Activated CD8-positive, alpha-beta memory T cell treated with anti-CD3 and anti-CD28 coated beads, Interleukin-2, amount 50 U/mL, for 24 hours (primary cell): ENCODE measurements around the gene CASTOR2.
"Not testable (repeated sequence)": the region's sequence is repeated elsewhere in the genome, so short reads cannot be mapped to it uniquely, and the experiment has no call there.

ENCODE experiments used
- DNase-seq: peaks from one replicate; pipeline ENCODE4 v3.0.0-alpha.2; 2020; ENCODE audit errors: extremely low read depth

Gene CASTOR2

DNA sequence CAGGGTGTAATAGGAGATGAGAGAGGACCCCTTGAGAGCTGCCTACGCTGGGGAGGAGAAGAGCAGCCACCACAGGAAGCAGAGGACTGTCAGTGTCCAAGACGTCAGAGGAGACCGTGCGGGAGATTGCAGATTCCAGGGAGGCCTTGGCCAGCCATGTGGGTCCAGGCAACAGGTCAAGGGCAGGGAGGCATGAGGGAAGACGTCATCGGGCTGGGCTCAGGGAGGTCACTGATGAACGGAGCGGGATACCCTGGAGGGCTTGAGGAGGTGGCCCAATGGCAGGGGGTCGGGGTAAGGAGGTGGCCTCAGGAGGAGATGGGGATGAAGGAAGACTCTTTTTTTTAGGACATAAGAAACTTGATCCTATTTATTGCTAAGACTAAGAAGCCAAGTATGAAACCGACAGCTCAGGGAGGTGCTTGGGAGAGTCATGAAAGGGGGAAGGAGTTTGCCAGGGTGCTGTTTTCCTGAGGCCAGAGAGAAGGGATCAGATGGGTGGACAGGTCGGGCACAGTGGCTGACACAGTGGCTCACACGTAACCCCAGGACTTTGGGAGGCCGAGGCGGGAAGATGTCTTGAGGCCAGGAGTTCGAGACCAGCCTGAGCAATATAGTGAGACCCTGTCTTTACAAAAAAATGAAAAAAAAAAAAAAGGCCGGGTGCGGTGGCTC is 30.5 kb downstream of the CASTOR2 start:
- DNase-seq = not testable (repeated sequence)

DNA sequence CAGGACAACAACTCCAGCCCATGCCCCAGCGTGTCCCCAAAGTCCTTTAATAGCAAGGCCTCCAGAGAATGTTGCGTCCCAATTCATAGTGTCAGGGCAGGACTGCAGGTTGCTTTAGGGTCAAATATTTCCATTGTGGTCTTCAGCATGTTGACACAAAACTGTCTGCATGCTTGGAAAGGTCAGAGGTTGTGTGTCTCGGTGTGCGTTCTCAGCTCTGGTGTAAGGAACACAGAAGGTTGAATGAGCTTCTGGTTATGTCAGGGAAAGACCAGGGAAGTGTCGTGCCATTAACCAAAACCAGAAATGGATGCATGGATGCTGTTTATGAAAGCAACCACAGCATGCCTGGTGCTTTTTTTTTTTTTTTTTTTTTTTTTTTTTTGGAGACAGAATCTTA is 31.9 kb downstream of the CASTOR2 start:
- DNase-seq = not testable (repeated sequence)

DNA sequence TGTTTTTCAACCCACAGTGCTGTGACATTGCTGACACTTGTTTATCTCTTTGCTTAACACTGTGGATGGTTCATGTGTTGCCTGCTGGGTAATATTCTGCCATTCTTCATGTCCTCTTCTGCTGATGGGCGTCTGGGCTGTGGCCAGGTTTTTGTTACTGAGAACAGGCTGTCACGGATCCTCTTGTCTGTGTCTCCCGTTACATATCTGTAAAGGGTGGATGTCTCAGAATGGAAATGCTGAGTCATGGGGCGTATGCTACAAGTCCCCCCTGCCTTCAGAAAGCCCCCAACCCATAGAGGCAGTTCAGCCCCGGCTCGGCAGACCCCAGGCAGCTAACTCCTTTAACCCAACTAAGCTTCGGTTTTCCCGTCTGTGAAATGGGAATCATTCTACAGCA is 33.3 kb downstream of the CASTOR2 start:
- DNase-seq = not testable (repeated sequence)

DNA sequence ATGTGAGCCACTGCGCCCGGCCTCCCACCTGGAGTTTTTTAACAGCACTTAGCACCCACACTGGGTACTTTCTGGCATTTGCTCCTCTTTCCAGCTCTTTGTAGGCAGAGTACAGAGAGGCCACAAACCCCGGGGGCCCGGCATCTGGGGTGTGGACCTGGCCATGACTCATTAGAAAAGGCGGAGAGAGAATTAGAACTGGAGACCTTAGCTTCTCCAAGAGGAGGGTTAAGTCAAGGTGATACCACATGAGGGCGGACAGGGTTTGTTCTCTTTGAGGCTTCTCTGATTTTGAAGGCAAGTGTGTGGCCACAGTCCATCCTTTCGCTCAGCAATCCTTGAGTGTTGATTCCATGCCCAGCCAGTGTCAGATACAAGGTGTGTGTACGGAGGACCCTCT is 36.9 kb downstream of the CASTOR2 start:
- not testable (repeated sequence) for DNase-seq

DNA sequence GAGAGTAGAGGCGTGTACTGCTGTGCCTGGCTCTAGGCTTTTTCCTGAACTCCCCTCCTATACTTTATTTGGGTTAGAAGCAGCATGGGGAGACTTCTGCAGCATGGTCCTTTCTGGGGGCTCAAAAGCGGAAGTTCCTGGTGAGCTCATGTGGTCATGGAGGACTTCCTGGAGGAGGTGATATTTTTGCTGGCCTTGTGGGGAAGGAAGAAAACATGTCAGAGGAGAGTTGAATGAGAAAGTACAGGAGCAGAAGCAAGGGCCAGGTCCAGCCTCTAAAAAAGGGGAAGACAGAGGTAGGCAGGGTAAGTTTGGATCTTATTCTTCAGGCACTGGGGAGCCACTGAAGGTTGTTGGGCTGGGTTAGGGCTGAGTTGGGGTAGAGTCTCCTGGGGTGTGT is 45.5 kb downstream of the CASTOR2 start:
- no peak for DNase-seq

DNA sequence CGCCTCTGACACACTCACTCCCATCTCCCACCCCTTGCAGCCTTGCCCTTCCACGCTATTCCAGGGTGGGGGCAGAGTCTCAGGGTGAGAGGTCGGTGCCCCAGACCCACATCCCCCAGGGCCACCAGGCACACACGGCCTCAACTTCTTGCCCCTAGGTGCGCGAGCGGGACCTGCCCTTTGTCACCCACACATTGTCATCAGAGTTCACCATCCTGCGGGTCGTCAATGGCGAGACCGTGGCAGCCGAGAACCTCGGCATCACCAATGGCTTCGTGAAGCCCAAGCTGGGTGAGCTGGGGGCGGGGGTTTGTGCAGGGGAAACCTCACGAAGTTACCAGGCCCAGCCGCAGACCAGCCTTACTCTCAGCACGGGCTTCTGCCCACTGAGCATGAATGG is 53.3 kb downstream of the CASTOR2 start:
- no peak for DNase-seq

DNA sequence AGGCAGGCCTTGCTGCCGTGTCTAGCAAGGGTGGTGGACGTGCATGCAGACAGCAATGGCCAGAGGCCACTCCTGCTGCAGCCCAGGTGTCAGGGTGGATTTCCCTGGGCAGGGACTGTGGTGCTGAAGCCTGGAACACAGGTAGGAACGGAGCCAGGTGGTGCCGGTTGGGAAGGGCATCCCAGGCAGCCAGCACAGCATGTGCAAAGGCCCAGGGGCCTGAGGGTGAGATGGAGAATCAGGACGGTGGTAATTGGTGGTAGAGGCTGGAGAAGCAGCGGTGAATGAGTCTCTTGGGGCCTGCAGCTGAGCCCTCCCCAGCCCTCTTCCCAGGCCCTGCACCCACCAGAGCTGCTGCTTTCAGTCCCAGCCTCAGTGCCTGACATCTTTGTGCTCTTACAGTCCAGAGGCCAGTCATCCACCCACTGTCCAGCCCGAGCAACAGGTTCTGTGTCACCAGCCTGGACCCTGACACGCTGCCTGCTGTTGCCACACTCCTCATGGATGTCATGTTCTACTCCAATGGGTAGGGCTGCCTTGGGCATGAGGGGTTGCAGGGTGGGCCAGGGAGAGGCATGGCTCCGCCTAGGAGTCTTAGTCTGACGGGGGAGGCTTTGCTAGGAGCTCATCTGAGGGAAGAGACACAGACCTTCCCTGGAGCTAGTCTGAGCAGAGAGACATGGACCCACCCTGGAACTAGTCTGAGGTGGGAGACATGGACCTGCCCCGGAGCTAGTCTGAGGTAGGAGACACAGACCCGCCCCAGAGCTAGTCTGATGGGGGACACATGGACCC is 54.3 kb downstream of the CASTOR2 start:
- DNase-seq = no peak

DNA sequence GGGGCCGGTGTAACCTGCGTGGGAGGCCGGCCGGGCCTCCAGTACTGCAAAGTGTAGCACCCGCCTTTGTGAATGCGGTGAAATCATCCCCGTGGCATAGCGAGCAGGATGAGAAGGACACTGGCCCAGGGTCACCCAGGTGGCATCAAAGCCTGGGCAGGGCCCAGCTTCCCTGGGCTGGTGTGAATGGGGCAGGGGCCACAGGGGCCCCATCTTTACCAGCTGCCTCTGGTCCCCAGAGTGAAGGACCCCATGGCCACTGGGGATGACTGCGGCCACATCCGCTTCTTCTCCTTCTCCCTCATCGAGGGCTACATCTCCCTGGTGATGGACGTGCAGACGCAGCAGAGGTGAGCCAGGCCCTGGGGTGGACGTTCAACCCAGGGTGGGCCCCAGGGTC is 55.3 kb downstream of the CASTOR2 start:
- DNase-seq = no peak

DNA sequence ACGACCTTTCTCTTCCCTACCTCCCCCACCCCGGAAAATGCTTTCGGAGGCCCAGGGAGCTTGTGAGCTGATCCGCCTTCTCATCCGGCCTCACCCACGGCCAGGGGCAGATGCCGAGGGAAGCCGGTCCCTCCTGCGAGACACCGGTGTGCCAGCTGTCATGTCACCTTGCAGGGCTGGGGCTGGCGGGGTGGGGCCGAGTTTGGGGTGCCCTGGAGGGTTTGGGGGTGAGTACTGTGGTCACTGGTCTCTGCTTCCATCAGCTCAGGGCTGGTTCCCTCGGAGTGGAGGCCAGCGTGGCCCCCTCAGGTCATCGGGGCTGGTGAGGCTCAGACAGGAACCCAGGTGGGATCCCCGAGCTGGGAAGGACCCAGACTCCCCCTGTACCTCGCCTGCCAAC is 60.4 kb downstream of the CASTOR2 start:
- no peak for DNase-seq

DNA sequence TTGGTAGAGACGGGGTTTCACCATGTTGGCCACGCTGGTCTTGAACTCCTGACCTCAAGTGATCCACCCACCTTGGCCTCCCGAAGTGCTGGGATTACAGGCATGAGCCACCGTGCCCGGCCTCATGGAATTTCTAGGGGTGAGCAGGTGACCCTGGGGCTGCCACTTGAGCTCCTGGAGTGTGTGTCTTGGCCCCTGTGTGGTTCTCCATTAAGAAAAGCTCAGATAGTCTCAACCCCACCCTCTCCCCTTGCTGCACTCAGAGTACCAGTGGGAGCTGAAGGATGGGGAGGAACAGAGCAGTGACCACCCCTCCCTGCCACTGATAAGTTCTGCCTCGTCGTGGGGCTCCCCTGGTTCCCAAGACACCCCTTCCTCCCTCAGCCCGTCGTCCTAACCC is 63.8 kb downstream of the CASTOR2 start:
- no peak for DNase-seq

DNA sequence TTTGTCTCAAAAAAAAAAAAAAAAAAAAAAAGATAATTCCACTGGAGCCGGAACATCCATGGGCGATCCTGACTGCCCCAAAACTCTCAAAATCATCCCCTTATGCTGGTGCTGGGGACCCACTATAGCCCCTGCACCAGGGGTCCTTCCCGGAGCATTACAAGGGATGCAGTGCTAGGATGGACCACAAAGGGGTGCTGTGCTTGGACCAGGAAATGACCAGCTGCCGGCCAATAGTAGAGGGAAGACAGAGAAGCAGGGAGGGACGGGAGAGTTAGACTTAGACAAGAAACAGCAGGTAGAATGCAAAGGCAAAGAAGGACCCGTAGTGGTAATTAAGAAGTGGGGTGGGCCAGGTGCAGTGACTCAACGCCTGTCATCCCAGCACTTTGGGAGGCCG is 68.6 kb downstream of the CASTOR2 start:
- DNase-seq = no peak

DNA sequence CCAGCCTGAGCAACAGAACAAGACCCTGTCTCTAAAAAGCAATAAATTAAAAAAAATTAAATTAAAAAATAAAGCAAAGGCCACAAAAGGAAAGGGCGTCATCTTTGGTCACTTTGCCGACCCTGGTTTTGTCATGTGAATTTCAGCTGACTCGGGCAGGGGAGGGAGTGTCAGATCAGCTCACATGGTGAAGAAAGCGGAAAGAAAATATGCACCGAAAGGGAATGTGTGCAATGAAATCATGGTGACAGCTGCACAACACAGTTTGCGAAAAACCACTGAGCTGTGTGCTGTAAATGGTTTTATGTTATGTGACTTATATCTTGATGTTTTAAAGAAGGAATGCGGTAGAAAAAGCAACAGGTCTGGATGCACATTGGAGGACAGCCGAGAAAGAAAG is 69.3 kb downstream of the CASTOR2 start:
- DNase-seq = no peak

DNA sequence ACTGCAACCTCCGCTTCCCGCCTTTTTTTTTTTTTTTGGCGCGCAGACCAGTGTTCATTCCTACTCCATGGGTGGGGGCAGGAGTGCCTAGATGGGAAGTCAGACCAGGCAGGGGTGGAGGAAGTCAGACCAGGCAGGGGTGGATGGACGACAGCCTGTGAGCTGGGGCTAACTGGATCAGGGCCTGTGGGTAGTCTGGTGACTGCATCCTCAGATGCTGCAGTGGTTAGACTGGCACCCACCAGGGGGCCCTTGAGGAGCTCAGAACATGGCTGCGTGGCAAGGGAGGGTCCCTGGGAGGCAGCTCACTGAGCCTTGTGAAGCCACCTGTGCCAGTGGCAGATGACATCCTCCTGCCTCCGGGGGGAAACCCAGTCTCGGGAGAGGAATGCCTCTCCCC is 74.0 kb downstream of the CASTOR2 start:
- DNase-seq = no peak

DNA sequence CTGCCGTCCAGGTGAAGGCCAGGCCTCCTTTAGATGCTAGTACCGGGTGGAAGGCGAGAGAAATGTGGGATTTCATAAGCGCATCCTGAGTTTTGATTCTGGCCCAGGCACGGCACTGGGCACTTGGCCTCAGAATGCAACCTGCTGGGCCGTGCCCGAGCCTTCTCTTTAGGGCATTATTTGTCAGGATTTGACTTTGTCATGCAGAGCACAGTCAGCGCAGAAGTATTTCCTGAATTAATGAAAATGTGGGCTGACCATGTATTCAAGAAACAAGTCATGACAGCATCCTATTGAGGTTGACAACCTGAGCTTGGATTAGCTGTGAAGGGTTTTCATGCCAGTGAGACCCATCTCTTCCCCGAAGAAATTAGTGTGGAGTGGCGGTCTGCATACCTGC is 74.7 kb downstream of the CASTOR2 start:
- no peak for DNase-seq

DNA sequence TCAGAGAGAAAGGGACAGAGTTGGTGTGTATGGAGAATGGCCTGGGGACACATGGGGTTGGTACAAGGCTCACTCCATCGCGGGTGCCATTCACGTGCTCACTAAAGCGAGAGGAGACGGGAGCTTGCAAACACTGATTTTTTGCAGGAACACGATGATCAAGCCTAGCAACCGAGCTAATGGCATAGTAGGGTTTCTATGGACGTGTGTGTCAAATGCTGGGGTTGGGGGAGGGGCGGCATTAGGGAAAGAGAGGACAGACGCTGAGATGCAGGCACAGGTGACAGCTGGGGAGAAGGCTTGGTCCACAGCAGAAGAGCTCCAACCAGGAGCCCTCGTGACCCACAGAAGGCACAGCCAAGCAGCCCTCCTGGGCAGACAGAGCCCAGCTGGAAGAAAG is 75.2 kb downstream of the CASTOR2 start:
- DNase-seq = no peak

DNA sequence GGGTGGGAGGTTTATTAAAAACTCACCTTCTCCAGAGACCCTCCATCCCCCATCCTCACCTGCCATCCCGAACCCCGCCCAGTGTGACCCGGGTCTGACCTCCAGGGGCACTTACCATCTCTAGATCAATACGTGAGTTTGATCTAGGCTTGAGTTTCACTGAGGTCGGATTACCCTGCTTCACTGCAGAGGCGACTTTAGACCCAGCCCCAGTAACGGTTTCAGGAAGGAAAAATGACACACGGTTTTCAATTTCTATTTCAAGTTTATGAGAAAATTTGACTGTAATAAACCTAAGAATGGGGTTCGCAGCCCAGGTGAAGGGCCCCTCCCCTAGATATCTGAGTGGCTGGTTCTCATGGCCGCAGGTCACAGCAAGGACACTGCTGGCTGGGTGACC is 76.0 kb downstream of the CASTOR2 start:
- no peak for DNase-seq

DNA sequence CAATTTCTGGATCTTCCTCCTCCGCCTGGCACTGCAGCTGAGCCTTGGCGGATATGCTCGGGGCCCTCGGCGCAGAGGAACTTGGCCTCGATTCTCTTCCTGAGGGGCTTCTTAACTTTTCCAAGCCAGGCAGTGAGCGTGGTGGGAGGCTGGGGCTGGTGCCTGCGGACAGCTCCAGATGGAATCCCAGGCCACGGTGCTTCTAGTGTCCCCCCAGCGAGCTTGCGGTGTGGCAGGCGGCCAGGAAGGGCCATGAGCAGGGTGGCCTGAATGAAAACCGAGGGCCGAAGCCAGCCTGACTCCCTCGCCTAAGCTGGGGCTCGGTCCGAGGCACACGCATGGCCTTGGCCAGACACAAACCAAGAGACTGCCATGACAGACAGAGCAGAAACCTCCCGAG is 77.8 kb downstream of the CASTOR2 start:
- DNase-seq = no peak

DNA sequence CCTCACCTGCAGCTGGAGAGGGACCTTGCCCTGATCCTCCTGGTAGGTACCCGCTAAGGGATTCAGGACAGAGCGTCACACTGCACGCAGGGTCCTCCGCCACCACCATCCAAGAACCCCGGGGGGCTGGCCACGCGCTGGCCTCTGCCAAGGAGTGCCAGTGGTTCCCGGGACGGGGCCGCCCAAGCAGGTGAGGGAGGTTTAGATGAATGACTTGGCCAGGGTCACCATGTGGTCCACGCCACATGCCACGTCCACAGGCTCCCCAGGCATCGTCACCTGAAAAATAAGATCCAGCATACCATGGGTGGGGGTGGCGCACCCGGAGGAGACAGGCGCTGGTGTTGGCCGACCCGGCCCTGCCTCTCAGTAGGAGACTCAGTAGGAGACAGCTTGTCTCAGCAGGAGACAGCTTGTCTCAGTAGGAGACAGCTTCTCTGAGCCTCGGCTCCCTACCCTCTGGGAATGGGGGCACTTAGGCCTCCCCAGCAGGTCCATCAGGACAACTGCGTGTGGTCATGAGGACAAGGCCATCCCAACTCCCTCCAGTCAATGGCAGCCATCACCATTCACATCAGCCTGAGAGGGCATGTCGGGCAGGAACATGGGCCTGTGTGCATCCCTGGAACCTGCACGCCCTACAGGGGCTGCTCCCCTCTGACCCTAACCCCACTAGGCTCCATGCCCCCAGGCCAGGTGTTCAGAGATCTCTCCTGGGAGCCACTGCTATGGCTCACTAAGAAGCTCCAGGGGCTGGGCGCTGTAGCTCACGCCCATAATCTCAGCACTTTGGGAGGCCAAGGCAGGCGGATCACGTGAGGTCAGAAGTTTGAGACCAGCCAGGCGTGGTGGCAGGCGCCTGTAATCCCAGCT is 78.6 kb downstream of the CASTOR2 start:
- no peak for DNase-seq

DNA sequence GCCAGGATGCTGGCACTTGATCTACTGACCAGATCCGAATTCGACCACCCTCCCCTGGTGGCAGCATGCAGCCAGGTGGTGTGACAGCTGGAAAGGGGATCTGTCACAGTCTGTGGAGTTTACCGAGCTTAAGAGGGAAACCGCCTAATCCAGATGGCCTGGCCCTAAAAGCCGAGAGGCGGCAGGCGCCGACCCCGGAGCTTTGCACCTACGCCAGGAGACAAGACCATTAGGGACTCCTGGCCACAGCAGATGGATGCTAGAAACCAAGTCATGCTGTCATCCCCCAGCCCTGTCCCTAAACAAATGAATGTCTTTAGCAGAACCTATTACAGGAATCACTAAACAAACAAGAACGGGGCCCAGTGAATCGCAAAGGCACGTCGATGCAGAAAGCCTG is 81.4 kb downstream of the CASTOR2 start:
- no peak for DNase-seq

DNA sequence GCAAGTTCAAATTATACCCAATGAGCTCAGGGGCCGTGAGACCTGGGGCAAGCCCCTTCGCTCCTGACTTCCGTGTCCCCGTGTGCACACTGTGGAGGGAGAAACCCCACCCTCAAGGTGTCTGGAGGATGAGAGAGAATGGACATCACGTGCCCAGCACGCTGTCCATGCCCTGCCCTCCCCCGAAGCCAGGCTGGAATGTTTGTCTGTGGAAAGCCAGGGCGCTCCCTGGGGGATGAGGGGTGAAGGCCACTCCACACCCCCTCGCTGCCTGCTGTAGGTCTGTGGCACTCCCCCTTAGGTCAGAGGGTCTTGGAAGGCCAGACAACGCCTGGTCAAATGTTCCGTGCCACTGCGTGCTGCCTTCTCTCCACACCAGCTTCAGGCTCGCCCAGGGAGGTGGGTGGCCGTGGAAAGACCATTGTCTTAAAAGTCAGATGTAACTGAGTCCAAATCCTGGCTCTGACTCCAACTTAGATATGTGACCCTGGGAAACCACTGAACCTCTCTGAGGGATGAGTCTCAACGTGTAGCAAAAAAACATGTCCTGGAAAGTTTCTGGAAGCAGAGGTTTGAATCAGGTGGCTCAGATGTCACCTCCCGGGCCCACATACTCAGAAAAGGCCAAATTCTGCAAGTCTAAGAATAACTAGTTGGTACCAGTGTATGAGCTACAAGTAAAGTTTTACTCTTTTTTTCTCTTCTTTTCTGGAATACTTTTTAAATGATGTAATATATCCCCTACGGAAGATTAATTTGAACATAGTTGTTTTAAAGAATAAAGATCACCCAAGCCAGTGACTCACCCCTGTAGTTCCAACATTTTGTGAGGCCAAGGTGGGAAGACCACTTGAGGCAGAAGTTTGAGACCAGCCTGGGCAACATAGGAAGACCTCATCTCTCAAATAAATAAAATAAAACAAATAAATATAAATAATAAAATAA is 84.2 kb downstream of the CASTOR2 start:
- DNase-seq = no peak

DNA sequence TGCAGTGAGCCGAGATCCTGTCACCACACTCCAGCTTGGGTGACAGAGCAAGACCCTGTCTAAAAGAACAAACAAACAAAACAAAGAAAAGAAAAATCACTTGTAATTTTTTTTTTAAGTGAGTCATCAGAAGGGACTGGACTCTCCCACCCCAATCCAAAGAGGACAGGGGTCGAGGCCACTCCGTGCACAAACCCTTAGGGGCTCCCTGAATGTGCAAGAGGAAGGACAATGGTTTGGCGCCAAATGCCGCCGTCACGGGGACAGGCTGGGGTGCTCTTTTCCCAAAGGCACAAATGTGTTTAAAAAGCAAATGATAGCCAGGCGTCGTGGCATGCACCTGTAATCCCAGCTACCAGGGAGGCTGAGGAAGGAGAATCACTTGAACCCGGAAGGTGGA is 85.3 kb downstream of the CASTOR2 start:
- no peak for DNase-seq
